NCI-H748 (cell line): ENCODE results near the gene HSF5.
"Not testable (repeated sequence)": the region's sequence is repeated elsewhere in the genome, so short reads cannot be mapped to it uniquely, and the experiment has no call there.

ENCODE experiments used
- DNase-seq: peaks from one replicate; lab custom pipeline; 2025; ENCODE audit not compliant: unreplicated experiment; lab: John Stamatoyannopoulos, UW

Gene HSF5

DNA sequence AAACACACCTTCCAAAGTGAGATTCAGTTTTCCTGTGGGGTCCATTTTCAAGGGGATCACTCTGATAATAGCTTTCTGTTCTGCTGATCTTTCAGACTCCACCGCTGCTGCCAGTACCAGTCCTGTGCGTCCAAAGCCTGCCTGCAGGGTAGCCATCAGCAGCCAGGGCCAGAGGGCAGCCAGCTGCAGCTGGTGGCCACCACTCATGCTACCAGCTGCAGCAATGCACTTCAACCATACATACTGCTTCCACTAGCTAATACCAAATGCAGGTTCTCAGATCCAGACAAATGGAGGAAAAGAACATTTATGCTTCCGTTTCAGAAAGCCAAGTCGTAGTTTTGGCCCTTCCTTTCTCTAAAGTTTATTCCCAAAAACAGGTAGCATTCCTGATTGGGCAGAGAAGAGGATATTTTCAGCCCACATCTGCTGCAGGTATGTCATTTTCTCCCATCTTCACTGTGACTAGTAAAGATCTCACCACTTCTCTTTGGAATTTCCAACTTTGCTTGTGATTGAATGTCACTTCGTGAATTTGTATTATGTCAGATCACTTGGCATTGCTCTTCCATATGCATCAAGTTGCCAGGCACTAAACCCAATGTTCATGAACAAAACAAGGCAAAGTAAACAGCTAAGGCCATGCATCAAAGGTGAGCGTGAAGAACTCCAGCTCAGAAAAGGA, 72.7 kb downstream of the HSF5 start:
- no peak for DNase-seq

DNA sequence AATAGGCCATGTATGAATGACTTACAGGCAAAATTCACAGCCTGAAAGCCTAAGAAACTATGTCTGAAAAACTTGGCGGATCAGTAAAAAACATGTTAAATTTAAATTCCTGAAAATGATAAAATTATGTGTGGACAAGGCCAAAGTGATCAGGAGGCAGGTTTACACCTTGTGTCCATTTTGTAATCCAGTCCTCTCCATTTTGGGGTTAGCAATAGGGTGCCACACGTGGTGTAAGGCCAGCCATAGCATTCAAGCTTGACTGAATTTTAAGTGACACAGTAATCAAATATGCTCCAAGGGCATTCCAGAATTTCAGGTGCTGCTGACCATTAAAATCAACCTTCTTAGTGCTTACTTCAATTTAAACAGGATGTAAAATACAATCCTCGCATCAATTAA, 73.6 kb downstream of the HSF5 start:
- no peak for DNase-seq

GRCh38 chr17:58413684-58414083, 74.5 kb downstream of the HSF5 start:
- no peak for DNase-seq

GRCh38 chr17:58412961-58413586, 75.1 kb downstream of the HSF5 start:
- no peak for DNase-seq

DNA sequence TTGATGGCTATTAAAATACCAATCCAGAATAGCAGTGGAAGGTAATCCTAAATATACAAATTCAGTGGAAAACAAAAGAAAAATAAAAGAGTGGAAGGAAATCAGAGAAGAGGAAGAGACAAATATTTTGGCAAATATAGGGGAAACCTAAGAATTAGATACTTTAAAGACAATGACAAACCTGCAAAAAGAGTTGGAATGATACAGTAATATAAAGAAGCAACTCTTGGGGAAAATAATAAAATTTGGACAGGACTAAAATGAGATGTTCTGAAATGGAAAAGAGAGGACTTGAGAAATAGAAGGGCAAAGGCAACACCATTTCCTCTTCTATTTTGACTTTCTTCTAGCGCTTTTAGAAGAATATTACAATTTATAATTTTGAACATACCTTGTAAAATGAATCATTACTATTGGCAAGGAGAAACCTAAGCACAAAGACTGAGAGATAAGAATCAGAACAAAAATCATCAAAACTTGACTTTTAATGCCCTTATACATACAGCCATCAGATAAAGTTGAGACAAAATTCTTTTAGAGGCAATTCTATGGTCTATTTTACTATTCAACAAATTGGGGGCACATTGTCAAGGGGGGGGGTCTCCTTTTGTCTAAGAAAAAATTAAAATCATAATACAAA, 76.0 kb downstream of the HSF5 start:
- no peak for DNase-seq

DNA sequence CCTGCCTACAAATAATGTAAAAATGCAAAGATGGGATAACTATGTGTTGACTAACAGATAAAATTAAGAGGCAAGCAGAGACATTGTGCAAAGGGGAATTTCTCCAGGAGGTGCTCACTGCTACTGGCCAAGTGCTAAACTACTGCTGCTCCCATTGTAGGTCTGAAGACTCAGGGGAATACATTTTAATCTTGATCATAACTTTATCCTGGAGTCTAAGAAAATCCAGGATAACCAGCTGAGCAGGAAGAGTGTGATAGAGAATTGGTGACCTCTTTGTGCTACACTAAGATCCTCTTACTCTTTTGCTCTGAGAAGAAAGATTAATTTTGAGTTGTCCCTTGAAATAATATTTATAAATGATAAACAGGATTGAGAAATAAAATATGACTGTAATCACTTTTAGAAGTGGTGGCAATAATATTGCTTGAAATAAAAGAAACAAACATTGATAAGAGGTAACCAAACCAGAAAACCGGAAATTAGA, 76.8 kb downstream of the HSF5 start:
- DNase-seq: no peak

- DNase-seq: no peak
Measured at GRCh38 chr17:58410714-58411407, 77.3 kb downstream of the HSF5 start.

DNA sequence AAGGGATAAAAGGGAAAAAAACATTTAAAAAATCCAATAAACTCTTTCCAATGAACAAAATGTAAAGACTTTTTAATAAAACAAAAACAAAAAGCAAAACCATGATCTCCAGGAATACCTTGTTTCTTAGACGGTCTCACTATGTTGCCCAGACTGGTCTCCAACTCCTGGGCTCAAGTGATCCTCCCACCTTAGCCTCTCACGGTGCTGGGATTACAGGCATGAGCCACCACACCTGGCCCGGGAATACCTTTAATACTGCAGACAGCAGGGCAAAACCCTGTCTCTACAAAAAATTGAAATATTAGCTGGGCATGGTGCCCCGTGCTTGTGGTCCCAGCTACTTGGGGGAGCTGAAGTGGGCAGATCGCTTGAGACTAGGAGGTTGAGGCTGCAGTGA, 78.8 kb downstream of the HSF5 start:
- no peak for DNase-seq

DNA sequence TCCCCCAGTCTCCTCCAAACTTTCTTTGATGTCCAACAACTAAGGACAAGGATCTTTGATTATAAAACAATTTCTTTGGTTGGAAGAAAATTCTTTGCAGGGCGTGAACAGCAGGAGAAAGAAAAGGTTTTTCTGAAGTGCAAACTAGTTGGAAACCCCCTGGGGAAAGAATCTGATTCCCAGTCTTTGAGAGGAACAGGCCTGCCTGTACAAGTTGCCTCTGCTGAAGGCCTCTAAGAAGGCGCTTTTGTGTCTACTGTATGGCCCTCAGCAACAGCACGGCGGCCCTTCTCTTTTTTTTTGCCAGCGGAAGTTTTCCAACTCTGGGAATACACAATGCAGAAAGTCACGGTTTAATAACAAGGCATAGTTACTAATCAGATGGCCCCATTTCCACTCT, 84.9 kb downstream of the HSF5 start:
- DNase-seq: no peak

GRCh38 chr17:58402679-58403078, 85.5 kb downstream of the HSF5 start:
- DNase-seq: no peak

- no peak for DNase-seq
Measured at GRCh38 chr17:58402047-58402446, 86.2 kb downstream of the HSF5 start.

- no peak for DNase-seq
Measured at GRCh38 chr17:58401287-58401686, 86.9 kb downstream of the HSF5 start.

GRCh38 chr17:58400826-58401225, 87.4 kb downstream of the HSF5 start:
- DNase-seq: no peak

DNA sequence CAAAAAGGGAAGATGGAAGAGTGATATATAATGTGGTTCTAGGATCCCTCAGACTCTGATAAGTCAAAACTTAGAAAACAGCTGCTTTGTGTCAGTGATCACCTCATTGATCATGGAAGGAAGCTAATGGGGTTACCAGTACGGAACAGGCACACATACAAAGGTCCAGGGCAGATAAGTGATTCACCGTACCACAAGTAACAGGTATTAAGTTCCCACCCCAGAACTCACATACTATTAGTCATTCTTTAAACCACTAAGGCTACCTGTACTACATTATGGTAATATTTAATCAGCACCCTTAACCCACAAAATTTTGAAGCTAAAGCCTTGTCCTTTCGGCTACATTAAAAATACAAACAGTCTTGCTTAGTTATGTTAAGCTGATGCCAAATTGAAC, 88.2 kb downstream of the HSF5 start:
- no peak for DNase-seq

GRCh38 chr17:58398574-58399266, 89.5 kb downstream of the HSF5 start:
- no peak for DNase-seq

- DNase-seq: not testable (repeated sequence)
Measured at GRCh38 chr17:58397421-58397820, 90.8 kb downstream of the HSF5 start.

GRCh38 chr17:58396173-58396572, 92.0 kb downstream of the HSF5 start:
- no peak for DNase-seq

DNA sequence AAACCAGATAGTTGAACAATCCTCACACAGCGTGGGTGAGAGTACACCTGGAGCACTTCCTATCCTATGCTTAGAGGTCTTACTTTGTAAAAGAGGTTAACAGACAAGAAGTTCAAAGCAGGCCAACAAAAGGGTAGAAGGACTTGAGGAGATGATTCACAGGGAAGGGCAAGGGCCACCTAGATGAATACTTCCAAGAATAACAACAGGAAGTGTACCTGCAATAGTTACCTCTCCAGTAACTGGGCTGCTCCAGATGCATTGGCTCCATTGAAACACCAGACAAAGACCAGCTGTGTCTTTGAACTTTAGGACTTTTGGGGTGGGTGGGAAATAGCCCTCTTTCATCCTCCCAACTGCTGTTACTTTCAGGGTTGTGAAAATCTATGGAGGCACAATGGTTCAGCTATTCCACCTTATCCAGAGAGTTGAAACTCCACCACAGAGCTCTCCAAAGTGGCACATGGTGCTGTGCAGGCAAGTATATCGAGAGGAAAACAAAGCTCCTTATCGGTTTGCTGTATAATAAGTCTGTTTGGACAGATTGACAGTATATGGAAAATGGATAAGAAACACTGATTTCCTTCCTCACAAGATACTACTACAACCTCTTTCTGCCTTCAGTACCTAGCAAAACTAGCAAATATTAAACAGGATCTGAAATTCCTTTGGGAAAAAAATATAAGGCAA, 93.5 kb downstream of the HSF5 start:
- DNase-seq: no peak

- peak; percentile 95 for DNase-seq
Measured at GRCh38 chr17:58391302-58391984, 96.8 kb downstream of the HSF5 start.

DNA sequence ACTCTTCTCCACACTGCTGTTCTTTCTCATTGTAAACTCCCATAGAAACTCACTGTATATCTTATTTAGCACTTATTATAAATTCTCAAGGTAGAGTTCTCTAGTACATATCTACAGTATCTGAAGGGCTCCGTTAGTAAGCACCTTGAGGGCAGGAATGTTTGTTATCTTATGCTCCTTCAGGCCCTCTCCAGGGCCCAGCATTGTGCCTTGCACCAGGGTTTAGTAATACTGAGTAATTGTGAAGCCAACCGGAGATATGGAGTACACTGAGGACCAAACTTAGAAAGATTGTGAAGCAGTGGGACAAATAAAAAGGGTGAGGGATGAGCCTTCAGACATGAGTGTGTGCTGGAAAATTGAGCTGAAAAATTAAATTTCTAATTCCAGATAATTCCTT, 97.3 kb downstream of the HSF5 start:
- DNase-seq: no peak
